ENCODE measurements around the gene ARHGAP24. TPM values are rescaled to one million over a fixed set of nuclear protein-coding genes. Genes with fewer than 3 reads are reported as not detected.

ARHGAP24 gene
- total and polyA plus RNA-seq, 10 of the 15 experiments (the other 5 are each of a cell fraction or from before 2014, with no cell fraction given), result 0.10 to 4.2 (median 0.52) TPM

DNA sequence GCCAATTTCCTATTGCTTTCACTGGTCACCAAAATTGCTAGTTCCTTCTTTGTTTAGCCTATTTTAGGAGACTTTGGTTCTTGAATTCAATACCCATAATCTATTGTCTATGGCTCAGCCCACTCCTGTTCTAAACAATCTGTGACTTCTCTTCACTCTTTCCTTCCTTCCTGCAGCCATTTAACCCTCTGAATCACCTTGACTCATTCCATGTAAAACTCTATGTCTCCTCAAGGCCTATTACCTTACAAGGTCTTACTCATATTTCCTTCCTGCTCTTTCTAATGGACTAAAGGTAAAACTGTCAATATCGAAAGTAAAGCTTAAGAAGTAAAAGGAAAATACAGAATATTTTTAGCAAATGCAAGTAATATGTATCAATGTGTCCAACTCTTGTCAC is 301.6 kb downstream of the ARHGAP24 start (continued):
- TF ChIP-seq STAT1 (conservative IDR thresholded peaks at IDR 0.05) (no peak), FOS (IDR thresholded peaks at IDR 0.05; ENCODE audit: borderline replicate concordance, extremely low read depth, insufficient read length) (no peak)
- TF ChIP-seq, protein P1, sequence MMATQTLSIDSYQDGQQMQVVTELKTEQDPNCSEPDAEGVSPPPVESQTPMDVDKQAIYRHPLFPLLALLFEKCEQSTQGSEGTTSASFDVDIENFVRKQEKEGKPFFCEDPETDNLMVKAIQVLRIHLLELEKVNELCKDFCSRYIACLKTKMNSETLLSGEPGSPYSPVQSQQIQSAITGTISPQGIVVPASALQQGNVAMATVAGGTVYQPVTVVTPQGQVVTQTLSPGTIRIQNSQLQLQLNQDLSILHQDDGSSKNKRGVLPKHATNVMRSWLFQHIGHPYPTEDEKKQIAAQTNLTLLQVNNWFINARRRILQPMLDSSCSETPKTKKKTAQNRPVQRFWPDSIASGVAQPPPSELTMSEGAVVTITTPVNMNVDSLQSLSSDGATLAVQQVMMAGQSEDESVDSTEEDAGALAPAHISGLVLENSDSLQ (IDR thresholded peaks at IDR 0.05), result no peak

DNA sequence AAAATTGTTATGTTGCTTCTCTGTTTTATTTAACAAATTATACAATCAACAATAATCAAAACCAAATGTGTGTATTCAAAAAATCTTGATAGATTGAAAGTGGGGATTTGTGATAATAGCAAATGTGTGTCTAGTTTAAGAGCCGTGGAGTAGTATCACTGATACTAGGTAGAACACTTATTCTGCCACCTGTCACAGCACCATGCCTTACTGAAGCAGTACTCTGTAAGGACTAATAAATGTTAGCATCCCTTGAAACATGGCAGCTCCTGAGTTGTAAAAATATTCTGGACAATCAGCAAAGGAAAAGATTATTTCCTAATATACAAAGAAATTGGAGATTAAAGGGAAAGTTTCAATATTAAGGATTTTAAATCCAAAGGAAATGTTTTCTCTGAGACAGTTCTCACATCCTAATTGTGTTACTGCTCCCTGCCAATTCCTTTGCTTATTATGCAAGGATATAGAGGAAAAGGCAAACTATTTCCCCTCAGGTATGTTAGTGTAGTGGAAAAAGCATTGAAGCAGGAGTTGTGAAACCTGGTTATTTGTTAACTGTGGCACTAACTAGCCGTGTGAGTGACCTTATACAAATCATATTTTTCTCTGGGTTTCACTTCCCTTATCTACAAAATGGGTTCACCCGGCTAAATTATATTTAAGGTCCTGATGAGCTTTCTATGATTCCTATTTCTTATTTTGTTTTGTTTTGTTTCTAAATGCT is 303.1 kb downstream of the ARHGAP24 start:
- BruUV-seq (replicated peaks), result no TSS peak
- RAD21 ChIA-PET (ENCODE audit: unreplicated experiment), result interaction anchor here (1.0 to 2.2 kb wide), 8 partner anchors 9 to 304 kb away, joined by 3 to 12 read pairs (median 4); no protein-coding TSS in a partner anchor
- Histone ChIP-seq H3K27me3 (replicated peaks in 1 of 2; ENCODE audit: control insufficient read depth in 2 of 2, insufficient read depth in 2 of 2, low read length in 1 of 2) (no peaks in the 10 kb centered on the region; a peak in 1 of 4 replicates), H3K4me1 (ENCODE audit: control insufficient read depth, insufficient read depth, low read length) (peaks cover 4% of the 10 kb centered on the region; the same call in 1 of the 2 replicates), H3K79me2 (ENCODE audit: control insufficient read depth, insufficient read depth, low read length) (no peaks in the 10 kb centered on the region), H3K36me3 (ENCODE audit: control insufficient read depth in 2 of 2, insufficient read depth in 2 of 2, low read length in 1 of 2) (no peaks in the 10 kb centered on the region), H3K4me3 (0 out of 2 replicates have a peak overlapping the region, but pooled peaks have one; percentile 1), H3K9me3 (replicated peaks; ENCODE audit: control insufficient read depth, insufficient read depth, low read length) (no peaks in the 10 kb centered on the region), H3K27ac (ENCODE audit: control insufficient read depth, insufficient read depth) (peak overlapping the region; percentile 29; the same call in 1 of the 2 replicates), H3K9ac (ENCODE audit: control insufficient read depth, insufficient read depth, low read length) (no peak overlapping the region), H3K4me2 (ENCODE audit: control insufficient read depth, insufficient read depth) (peak overlapping the region; percentile 82), H2AFZ (ENCODE audit: control insufficient read depth, low read depth, low read length) (peak overlapping the region; percentile 15; the same call in 1 of the 2 replicates), H4K20me1 (ENCODE audit: control insufficient read depth, insufficient read depth) (no peaks in the 10 kb centered on the region)
- WGBS (ENCODE audit: insufficient coverage, insufficient replicate concordance, low lambda C conversion rate, missing lambda C conversion rate), result 14% methylated on average over 3 of the region's 3 CpGs
- peak; percentile 90 for ATAC-seq
- POLR2A ChIA-PET, result interaction anchor here (0.9 to 1.6 kb wide), 2 partner anchors 14 to 297 kb away, joined by 3 read pairs; no protein-coding TSS in a partner anchor
- CTCF ChIA-PET, result interaction anchor here (1.0 to 2.8 kb wide), 13 partner anchors 10 to 361 kb away, joined by 3 to 52 read pairs (median 4); no protein-coding TSS in a partner anchor
- peak; percentile 86 for FAIRE-seq
- in situ Hi-C loops (cut with MboI) (no loop called here), intact Hi-C loops (cut with micrococcal nuclease; ENCODE audit: unreplicated experiment) (loop anchor here (2.0 kb wide), 1 partner anchor 75 kb away; no protein-coding TSS in a partner anchor)
- SMC1A ChIA-PET (ENCODE audit: uncharacterized antibody, unreplicated experiment), result interaction anchor here (0.8 to 3.0 kb wide), 13 partner anchors 10 to 1183 kb away, joined by 3 to 15 read pairs (median 4); no protein-coding TSS in a partner anchor
- DNase-seq (ENCODE audit: low read depth, low spot score), result peak; percentile 59
- TF ChIP-seq NR2F1 (conservative IDR thresholded peaks at IDR 0.05) (peak; percentile 80), FOXK2 (IDR thresholded peaks at IDR 0.05) (no peak), SUZ12 (IDR thresholded peaks at IDR 0.05; ENCODE audit: unreplicated experiment) (no peak), SUPT20H (IDR thresholded peaks at IDR 0.05; ENCODE audit: borderline replicate concordance, control insufficient read depth, low read depth, low read length) (no peak), CREB1 (IDR thresholded peaks at IDR 0.05; ENCODE audit: low read depth) (no peak), SMAD5 (IDR thresholded peaks at IDR 0.05; ENCODE audit: low read depth) (no peak), BHLHE40 (IDR thresholded peaks at IDR 0.05; ENCODE audit: borderline replicate concordance in 1 of 2, low read depth in 2 of 2, low read length in 1 of 2) (peak; percentile 11 to 29; a peak in 1 of 4 replicates), TCF7 (IDR thresholded peaks at IDR 0.05; ENCODE audit: borderline replicate concordance) (no peak), SP1 (IDR thresholded peaks at IDR 0.05; ENCODE audit: low read depth, low read length) (no peak), ZNF24 (IDR thresholded peaks at IDR 0.05) (peak; percentile 77)
- TF ChIP-seq, protein P2, sequence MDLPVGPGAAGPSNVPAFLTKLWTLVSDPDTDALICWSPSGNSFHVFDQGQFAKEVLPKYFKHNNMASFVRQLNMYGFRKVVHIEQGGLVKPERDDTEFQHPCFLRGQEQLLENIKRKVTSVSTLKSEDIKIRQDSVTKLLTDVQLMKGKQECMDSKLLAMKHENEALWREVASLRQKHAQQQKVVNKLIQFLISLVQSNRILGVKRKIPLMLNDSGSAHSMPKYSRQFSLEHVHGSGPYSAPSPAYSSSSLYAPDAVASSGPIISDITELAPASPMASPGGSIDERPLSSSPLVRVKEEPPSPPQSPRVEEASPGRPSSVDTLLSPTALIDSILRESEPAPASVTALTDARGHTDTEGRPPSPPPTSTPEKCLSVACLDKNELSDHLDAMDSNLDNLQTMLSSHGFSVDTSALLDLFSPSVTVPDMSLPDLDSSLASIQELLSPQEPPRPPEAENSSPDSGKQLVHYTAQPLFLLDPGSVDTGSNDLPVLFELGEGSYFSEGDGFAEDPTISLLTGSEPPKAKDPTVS (IDR thresholded peaks at IDR 0.05; ENCODE audit: low read depth, low read length), result no peak
- TF ChIP-seq, protein P3, sequence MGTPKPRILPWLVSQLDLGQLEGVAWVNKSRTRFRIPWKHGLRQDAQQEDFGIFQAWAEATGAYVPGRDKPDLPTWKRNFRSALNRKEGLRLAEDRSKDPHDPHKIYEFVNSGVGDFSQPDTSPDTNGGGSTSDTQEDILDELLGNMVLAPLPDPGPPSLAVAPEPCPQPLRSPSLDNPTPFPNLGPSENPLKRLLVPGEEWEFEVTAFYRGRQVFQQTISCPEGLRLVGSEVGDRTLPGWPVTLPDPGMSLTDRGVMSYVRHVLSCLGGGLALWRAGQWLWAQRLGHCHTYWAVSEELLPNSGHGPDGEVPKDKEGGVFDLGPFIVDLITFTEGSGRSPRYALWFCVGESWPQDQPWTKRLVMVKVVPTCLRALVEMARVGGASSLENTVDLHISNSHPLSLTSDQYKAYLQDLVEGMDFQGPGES (IDR thresholded peaks at IDR 0.05), result no peak
